Thyroid gland (tissue), 4 donors: ENCODE measurements around the gene ZNF318.

Experiments
- CTCF ChIP-seq, 6 experiments: fragments of 200-600 bp in 3 of 6; fragments of 450-650 bp in 3 of 6; sonication (generic) in 3 of 6; IDR thresholded peaks; one replicate each; pipeline ENCODE4 v1.5.1; 2016 to 2019; ENCODE audit warnings: antibody characterized with exemption in 6 of 6, mild to moderate bottlenecking in 2 of 6, inconsistent platforms in 1 of 6, moderate library complexity in 1 of 6
- POLR2A ChIP-seq, 2 donors: fragments of 450-650 bp; IDR thresholded peaks; one replicate each; pipeline ENCODE4 v1.6.1; 2017; ENCODE audit warnings: antibody characterized with exemption in 2 of 2, mild to moderate bottlenecking in 2 of 2, moderate library complexity in 1 of 2

GRCh38 chr6:43293698-43294097 lies 75.7 kb downstream of the ZNF318 start:
- no peak for TF ChIP-seq CTCF (IDR thresholded peaks at IDR 0.05)
- no peak for TF ChIP-seq POLR2A (IDR thresholded peaks at IDR 0.05)
